MG63 (cell line): ENCODE data around the gene REPIN1. TPM values are rescaled to one million over a fixed set of nuclear protein-coding genes. Genes with fewer than 3 reads are reported as not detected.
"Not testable (repeated sequence)": the region's sequence is repeated elsewhere in the genome, so short reads cannot be mapped to it uniquely, and the experiment has no call there.

Experiments used
- DNase-seq: peaks from one replicate; pipeline ENCODE4 v3.0.0-alpha.2; 2020
- H3K27me3 ChIP-seq: fragments of 250-450 bp; sonication (Bioruptor Pico); 2 replicates; pipeline ENCODE4 v1.5.1; 2020; ENCODE audit warnings: mild to moderate bottlenecking, moderate library complexity
- H3K36me3 ChIP-seq: fragments of 250-450 bp; sonication (Bioruptor Pico); 2 replicates; pipeline ENCODE4 v1.5.1; 2020; ENCODE audit warnings: mild to moderate bottlenecking, moderate library complexity
- H3K4me3 ChIP-seq: fragments of 250-450 bp; sonication (Bioruptor Pico); 2 replicates; pipeline ENCODE4 v1.5.1; 2020; ENCODE audit warnings: mild to moderate bottlenecking, moderate library complexity
- H3K9me3 ChIP-seq: fragments of 250-450 bp; sonication (Bioruptor Pico); 2 replicates; pipeline ENCODE4 v1.5.1; 2020; ENCODE audit warnings: mild to moderate bottlenecking, moderate library complexity
- total RNA-seq: library from RNA; depleted of rRNA; stranded (reverse); fragments of >200 nt; shearing (Covaris generic); gene quantifications from 2 replicates; pipeline ENCODE4 v1.2.3, GENCODE V29; 2014; ENCODE audit warnings: low replicate concordance

Gene REPIN1
- total RNA-seq, 1 experiment from 2014 or later, result 43.6 TPM

DNA sequence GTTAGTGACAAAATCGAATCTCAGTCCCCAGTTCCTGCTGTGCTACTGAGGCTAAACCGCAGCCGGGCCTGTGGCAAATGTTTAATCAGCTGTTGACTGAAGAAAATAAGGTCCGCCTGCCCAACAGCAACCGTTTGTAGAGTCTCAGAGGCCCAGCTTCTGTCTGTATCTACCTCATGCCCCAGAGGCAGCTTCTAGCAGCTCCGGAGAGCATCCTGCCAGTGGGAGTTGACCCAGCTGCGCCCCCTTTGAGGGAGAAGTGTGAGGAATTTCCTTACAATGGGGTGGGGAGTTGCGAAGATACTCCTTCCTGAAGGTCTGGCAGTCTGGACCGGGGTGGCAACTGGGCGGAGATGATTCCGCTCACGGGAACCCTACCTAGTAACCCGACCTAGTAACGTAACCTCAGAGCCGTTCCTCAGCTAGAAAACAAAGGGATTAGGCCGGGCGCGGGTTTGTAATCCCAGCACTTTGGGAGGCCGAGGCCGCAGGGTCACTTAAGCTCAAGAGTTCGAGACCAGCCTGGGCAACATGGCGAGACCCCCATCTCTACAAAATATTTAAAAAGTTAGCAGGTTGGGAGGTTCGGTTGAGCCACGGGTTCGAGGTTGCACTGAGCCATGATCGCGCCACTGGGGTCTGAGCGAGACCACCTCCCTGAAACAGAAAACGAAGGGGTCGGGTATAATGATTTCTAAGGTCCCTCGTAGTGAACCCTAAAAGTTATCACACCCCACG lies 9.7 kb downstream of the REPIN1 start:
- Histone ChIP-seq H3K27me3 (no peaks in the 10 kb centered on the region), H3K36me3 (peaks cover 2% of the 10 kb centered on the region), H3K4me3 (peak overlapping the region; percentile 67), H3K9me3 (no peaks in the 10 kb centered on the region)
- peak; percentile 73 for DNase-seq

DNA sequence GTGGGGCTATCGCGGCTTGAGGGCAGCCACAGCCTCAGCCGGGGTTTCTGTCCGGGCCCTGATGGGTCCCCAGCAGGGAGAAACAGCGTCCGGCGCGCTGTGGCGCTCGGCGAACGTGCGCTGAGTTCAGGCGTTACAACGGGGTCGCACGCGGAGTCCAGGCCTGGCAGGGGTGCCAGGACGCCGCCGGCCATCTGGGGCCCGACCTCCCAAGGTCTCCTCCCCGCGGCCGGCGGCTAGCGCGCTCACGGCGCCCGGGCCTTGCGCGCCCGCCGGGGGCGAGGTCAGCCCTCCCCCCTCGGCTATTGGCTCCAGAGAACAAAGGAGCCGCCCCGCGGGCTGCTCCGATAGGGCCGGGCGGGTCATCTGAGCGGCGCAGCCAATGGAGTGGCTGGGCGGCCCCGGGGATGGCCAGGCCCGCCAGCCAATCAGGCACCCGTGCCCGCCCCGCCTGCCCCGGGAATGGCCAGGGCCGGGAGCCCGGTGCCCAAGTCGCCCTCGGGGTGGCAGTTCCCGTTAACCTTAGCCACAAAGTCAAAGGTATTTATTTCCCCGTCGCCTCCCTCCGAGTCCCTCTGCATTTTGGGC lies 10.3 kb downstream of the REPIN1 start, which contains the start of gene ZNF775:
Gene ZNF775 (plus strand): TSS at position 478 of the 588 bp plus-strand sequence. CDS start 9,141 bp downstream, outside the sequence.
- H3K4me3 ChIP-seq, result peak within 1 kb of the TSS; percentile 67
- peak; percentile 93 for DNase-seq

DNA sequence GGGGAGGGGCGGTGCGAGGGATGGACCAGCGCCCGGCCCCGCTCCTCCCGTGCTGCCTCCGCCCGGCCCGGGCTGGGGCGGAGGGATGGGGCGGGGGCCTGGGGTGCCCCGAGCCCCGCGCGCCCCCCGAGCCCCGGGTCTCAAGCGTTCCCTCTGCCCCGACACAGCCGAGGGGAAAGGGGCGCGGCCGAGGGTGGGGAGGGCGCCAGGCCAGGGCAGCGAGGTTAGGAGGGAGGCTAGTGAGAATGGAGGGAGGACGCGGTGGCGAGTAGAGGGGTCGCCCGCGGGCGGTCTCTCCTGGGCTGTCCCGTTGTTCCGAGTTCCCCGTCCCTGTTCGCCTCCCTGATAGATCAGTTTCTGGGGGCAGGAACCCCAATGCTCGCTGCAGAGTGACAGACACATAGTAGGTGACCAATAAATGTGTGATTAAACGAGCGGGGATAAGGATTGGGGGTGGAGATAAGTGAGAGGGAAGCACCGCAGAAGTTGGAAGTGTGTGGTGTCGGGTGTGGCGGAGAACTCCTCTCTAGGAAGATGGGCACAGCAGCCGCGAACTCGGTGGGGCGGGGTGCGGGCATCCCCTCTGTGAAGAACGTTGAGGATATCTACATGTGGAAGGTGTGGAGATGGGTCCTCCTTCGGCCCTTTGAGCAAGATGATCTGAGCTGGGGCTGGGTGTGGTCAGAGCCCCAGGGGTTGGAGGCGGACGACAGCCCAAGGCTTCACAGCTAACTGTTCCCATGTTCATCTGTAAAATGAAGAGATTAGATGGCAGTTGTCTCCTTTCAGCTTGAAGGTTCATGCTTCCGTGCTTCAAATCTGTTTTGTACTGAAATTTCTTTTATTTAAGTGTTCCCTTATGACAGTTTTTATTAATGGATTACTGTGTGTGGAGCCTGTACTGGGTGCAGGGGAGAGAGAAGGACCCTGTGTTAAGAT lies 11.1 kb downstream of the REPIN1 start:
- peak; percentile 27 for DNase-seq

More for the DNA sequence above, 10.3 kb downstream of the REPIN1 start, which contains the start of gene ZNF775:
- no peaks in the 10 kb centered on the region for H3K27me3 ChIP-seq
- peaks cover 2% of the 10 kb centered on the region for H3K36me3 ChIP-seq
- no peaks in the 10 kb centered on the region for H3K9me3 ChIP-seq

DNA sequence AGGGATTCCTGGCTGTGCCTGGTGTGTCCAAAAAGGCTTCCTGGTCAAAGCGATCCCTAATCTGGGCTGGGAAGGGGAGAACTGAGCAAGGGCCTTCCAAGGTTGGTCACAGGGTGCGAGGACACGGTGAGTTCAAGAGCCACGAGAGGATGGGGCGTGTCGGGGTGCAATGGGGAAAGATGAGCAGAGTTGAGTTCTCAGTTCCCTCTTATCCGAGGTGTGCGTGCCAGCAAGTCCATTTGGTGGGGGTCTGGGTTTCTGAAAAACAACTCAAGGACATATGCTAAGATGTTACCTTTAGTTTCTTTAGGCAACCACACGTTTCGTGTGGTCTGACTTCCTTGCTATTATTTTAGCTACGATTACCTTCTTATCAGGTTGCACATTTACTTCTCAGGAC lies 11.8 kb downstream of the REPIN1 start:
- no peaks in the 10 kb centered on the region for H3K27me3 ChIP-seq
- no peaks in the 10 kb centered on the region for H3K36me3 ChIP-seq
- no peak for DNase-seq
- H3K4me3 ChIP-seq, result no peak overlapping the region; the same call in 1 of the 2 replicates
- no peaks in the 10 kb centered on the region for H3K9me3 ChIP-seq

More for the DNA sequence above, 11.1 kb downstream of the REPIN1 start:
- H3K9me3 ChIP-seq, result no peaks in the 10 kb centered on the region
- no peaks in the 10 kb centered on the region for H3K27me3 ChIP-seq
- H3K4me3 ChIP-seq, result peak overlapping the region; percentile 67
- H3K36me3 ChIP-seq, result no peaks in the 10 kb centered on the region; the same call in 1 of the 2 replicates

DNA sequence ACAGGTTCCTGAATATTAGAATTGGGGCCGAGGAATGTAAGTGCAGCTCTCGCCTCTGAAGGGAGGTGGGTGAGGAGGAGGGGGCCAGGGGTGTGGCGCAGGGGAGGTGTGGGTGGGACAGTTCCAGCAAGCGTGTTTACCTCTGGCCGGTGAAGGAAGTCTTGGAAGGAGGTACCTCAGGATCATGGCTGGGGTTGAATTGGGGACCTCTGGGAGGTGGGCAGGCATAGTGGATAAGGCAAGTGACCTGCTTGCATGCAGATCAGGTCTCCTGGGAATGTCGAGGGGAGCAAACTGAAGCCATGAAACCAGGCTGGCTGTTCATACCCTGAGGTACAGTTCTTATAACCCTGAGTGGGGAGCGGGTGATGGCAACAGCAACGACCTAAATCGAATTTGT lies 12.5 kb downstream of the REPIN1 start:
- DNase-seq, result no peak
- Histone ChIP-seq H3K9me3 (no peaks in the 10 kb centered on the region), H3K36me3 (no peaks in the 10 kb centered on the region)

DNA sequence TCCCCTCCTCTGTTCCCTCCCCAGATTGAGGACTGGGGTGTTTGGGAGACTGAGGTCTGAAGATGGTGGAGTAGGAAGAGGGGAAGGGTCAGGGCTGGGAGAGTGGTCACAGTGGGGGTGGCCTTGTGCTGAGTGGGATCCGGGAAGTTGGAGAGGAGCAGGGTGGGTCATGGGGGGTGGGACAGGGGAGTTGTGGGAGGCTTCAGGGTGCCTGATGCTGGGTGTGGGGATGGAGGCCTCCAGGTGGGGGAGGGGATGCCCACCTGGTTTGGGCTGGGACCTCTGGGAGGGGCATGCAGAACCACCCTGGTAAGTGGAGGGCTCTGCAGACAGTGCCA lies 13.1 kb downstream of the REPIN1 start:
- no peaks in the 10 kb centered on the region for H3K36me3 ChIP-seq
- H3K9me3 ChIP-seq, result no peaks in the 10 kb centered on the region
- no peak for DNase-seq
- no peak overlapping the region for H3K4me3 ChIP-seq
- no peaks in the 10 kb centered on the region for H3K27me3 ChIP-seq

More for the DNA sequence above, 12.5 kb downstream of the REPIN1 start:
- H3K27me3 ChIP-seq, result no peaks in the 10 kb centered on the region
- H3K4me3 ChIP-seq, result no peak overlapping the region

DNA sequence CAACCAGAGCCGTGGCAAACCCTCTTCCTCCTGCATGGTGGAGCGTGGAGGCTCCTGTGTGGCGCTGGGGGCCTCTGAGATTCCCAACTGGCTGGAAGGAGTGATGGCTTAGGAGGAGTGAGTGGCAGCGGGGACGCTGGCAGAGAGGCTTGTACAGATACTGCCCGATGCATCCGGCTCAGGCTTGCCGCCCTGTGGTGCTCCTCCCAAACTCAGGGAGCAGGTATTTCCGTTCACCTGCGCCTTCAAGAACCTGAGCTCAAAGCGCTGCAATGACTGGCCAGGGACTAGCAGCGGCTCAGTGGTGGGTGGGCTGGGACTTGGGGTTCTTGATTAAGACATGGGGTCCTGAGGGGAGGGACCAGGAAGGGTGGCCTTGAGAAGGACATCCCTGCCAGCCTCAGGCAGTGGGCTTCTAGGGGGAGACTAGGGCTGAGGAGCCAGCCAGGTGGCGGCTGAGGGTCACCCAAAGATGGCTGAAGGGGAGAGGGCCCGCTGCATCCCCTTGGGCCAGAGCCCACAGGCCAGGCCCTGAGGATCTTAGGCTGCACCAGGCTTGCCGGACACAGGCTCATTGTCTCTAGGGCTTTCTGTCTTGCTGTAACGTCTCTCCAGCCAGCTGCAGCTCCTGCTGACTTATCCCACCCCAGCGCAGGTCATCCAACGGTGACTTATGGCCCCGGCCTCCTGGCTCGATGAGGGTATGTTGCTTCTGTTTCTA lies 13.7 kb downstream of the REPIN1 start:
- no peaks in the 10 kb centered on the region for H3K9me3 ChIP-seq
- H3K36me3 ChIP-seq, result no peaks in the 10 kb centered on the region
- H3K4me3 ChIP-seq, result no peak overlapping the region
- no peak for DNase-seq
- no peaks in the 10 kb centered on the region for H3K27me3 ChIP-seq

DNA sequence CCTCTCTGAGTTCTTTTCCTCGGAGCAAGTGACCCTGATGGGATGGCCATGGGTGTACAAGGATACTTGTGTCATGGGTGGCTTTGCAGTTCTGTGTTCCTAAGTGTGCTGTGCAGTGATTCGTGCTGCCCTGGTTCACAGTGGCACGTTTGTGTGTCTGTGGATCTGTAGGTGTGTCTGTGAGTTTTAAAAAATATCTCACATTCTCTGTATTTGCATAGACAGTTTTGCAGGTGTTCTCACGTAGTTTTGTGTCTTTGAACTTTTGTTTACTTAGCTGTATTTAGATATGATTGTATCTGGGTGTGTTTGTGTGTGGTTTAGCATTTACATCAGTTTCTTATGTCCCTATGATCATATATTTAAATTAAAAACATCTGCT lies 14.2 kb downstream of the REPIN1 start:
- no peaks in the 10 kb centered on the region for H3K36me3 ChIP-seq
- no peak for DNase-seq
- H3K27me3 ChIP-seq, result no peaks in the 10 kb centered on the region
- H3K4me3 ChIP-seq, result no peak overlapping the region
- no peaks in the 10 kb centered on the region for H3K9me3 ChIP-seq

DNA sequence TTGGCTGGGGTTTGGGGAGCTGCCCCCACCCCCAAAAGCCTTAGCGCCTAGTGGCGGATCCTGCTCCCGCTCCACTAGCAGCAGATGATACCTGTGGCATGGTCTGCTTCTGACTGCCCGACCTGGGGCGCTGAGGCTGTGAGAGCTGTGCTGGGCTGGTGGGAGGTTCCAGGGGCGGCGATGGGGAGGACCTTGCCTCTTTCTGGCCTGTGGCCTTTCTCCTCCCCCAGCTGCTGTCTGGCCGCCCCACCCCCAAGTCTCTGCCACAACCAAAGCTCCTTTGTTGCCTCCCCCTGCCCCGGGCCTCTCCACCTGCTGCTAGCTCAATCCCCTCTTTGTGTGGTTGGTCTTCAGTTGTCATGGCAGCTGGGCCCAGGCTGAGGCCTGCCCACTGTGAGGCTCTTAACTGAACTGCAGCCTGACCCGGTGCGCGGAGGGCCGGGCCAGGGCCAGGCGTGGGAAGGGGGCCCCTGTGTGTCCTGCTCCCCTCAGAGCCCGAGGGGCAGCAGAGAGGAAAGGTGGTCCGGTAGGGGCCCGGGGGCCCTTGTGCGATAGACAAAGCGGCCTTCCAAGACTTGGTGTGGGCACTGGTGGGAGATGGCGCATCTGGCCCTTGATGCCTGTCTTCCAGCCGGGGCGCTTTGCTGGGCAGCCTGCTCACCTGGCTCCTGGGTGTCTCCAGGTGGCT lies 15.2 kb downstream of the REPIN1 start:
- Histone ChIP-seq H3K27me3 (no peaks in the 10 kb centered on the region), H3K4me3 (no peak overlapping the region), H3K9me3 (no peaks in the 10 kb centered on the region), H3K36me3 (no peaks in the 10 kb centered on the region)
- no peak for DNase-seq

DNA sequence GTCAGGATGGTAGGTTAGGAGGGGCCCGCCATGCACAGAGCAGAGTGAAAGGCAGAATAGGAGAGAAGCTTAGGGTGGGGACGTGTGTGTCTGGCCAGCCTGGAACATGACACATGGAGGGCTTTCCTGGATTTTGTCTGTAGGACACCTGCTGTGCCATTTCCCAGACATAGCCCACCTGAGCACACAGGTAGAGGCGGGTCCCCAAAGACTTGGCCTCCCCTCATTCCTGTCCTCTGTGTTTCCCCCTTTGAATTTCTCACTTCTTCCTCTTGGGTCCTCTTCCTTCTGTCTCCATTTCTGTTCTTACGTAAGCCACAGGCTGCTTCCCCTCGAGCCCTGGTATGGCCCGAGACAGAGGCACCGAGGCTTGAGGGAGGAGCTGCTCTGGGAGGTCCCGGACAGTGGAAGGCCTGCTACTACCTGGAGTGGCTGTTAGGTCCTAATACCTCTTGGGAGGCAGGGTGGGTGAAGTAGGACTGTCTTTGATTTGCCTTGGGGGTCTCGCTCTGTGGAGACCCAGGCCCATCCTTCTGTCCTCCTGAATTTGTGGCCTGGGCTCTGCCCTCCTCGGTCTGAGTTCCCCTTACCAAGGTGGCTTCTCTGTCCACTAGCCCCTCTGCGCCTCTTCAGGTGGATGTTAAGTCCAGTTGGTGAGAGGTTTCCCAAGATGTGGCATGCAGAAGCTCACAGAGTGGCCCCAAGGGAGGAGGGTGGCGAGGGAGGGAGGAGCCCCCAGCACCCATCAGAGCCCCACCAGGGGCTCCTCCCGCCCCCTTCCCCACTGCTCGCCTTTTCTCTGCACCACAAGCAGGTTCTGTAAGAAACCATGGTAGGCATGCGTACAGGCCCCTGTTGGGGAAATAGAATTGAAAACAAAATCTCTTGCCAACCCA lies 16.0 kb downstream of the REPIN1 start:
- DNase-seq, result no peak
- Histone ChIP-seq H3K9me3 (no peaks in the 10 kb centered on the region), H3K36me3 (no peaks in the 10 kb centered on the region), H3K4me3 (no peak overlapping the region), H3K27me3 (no peaks in the 10 kb centered on the region)

DNA sequence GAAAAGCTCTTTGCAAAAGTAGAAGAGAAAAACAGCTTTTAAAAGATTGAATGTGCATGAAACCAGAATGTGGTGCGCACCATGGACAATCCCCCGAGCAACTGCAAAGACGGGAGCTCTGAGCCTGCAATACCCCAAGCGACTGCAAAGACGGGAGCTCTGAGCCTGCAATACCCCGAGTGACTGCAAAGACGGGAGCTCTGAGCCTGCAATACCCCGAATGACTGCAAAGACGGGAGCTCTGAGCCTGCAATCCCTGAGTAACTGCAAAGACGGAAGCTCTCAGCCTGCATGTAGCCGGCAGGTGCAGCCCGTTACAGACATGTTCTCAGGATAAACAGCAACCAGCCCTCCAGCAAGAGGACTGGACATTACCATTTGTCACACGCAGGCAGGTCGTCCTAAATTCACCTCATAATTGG lies 16.7 kb downstream of the REPIN1 start:
- H3K4me3 ChIP-seq, result no peak overlapping the region
- no peak for DNase-seq
- H3K27me3 ChIP-seq, result no peaks in the 10 kb centered on the region
- H3K9me3 ChIP-seq, result no peaks in the 10 kb centered on the region
- H3K36me3 ChIP-seq, result no peaks in the 10 kb centered on the region

DNA sequence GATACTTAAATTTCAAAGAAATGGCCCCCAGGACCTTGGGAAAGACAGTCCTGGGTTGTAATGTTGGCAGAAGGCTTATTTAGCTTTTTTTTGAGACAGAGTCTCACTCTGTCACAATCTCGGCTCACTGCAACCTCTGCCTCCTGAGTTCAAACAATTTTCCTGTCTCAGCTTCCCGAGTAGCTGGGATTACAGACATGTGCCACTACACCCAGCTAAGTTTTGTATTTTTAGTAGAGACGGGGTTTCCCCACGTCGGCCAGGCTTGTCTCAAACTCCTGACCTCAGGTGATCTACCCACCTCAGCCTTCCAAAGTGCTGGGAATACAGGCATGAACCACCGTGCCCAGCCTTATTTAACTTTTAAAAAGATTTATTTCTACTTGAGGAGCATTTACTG lies 17.3 kb downstream of the REPIN1 start:
- H3K36me3 ChIP-seq, DNase-seq, H3K9me3 ChIP-seq, H3K4me3 ChIP-seq, H3K27me3 ChIP-seq: not testable (repeated sequence)

DNA sequence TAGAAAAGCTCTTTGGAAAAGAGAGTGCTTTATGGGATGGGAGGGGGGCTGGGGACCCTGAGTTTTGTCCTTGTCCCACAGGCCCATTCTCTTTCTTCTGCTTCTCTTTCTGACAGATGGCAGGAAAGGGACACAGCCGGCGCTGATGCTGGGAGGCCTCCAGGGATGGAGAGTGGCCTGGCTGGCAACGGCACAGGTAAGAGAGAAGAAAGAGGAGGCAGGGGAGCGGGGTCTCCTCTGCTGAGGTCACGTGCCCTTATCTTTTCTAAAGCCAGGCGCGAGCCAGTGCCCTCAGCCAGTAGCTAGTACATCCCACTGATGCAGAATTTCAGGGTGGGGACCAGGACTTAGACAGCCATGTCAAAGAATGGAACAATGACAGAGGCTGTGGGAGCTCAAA lies 19.7 kb downstream of the REPIN1 start:
- H3K9me3 ChIP-seq, result no peaks in the 10 kb centered on the region
- H3K4me3 ChIP-seq, result no peak overlapping the region
- no peak for DNase-seq
- no peaks in the 10 kb centered on the region for H3K27me3 ChIP-seq
- no peaks in the 10 kb centered on the region for H3K36me3 ChIP-seq

DNA sequence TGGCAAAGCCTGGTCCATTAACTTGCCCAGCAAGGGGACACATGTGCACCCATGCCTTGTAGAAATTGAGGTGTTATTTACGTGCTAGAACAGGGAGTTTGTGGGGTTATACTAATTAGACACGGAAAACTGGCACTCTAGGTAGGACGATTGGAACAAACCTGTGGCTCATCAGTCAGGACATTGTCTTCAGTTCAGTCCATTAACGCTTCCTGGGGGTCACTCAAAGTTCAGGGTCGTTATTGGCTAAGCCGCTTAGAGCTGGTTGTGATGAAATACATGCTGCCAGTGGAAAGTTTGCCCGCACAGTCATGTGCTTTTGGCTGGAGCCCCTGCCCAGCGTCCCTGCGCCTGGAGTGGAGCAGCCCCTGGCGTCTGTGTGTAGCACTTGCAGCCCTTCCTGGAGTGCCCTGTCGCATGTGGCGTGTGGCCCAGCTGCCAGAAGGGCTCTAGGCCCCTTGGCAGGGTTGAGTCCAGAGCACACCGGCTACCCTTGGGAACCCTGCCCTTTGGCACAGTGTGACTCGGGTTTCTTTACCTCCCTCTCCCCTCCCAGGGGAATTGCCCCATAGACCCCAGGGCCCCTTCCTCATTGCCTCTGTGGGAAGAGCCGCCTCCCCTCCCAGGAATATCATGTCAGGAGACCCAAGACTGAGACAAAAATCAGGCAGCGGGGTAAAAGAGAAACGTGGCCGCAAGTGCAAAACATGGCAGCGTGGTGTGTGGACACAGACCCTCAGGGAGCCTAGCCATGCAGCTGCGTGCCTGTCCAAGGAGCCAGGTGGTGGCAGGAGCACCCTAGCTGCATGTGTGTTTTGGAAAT lies 20.3 kb downstream of the REPIN1 start:
- H3K36me3 ChIP-seq, result no peaks in the 10 kb centered on the region
- H3K27me3 ChIP-seq, result no peaks in the 10 kb centered on the region
- H3K9me3 ChIP-seq, result no peaks in the 10 kb centered on the region
- peak; percentile 62 for DNase-seq
- H3K4me3 ChIP-seq, result no peak overlapping the region

DNA sequence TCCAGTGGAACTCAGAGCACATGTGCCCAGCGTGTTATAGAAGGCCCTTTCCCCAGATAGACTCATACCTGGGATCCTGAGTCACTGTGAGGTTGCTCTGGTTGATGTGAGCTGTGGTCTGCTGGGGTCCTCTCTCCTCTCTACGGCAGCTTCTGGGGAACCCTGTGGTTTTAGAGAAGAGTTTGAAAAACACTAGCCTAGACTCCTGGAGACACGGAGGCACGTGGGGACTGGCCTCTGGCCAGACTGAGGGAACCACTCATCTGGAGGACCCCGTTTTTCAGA lies 20.9 kb downstream of the REPIN1 start:
- H3K4me3 ChIP-seq, result no peak overlapping the region
- H3K9me3 ChIP-seq, result no peaks in the 10 kb centered on the region
- no peaks in the 10 kb centered on the region for H3K36me3 ChIP-seq
- DNase-seq, result no peak
- no peaks in the 10 kb centered on the region for H3K27me3 ChIP-seq
